GM12878 (cell line): ENCODE results near the gene IFT27. TPM values are rescaled to one million over a fixed set of nuclear protein-coding genes. Genes with fewer than 3 reads are reported as not detected.
A peak's percentile ranks its signal among the peaks of the same experiment; 100 is the strongest.

Experiments used
- CBFB ChIP-seq: IDR thresholded peaks from 2 replicates; pipeline ENCODE4 v1.6.1; 2016; ENCODE audit warnings: antibody characterized with exemption, low read depth
- CEBPB ChIP-seq, 2 experiments: fragments of 150-350 bp in 1 of 2; IDR thresholded peaks; 2 replicates each; pipeline ENCODE4 v1.6.1; 2012 to 2014; ENCODE audit warnings: low read depth in 2 of 2, low read length in 2 of 2, borderline replicate concordance in 1 of 2, inconsistent platforms in 1 of 2
- CREM ChIP-seq: IDR thresholded peaks from 2 replicates; pipeline ENCODE4 v1.6.1; 2014; ENCODE audit warnings: antibody characterized with exemption, low read depth
- E4F1 ChIP-seq: fragments of 450-650 bp; IDR thresholded peaks from 2 replicates; pipeline ENCODE4 v1.6.1; 2018; ENCODE audit warnings: borderline replicate concordance, mild to moderate bottlenecking; ENCODE audit not compliant: partially characterized antibody
- ESRRA ChIP-seq: IDR thresholded peaks from 2 replicates; pipeline ENCODE4 v1.6.1; 2012; ENCODE audit warnings: mild to moderate bottlenecking, low read length, improper control_type of control experiment
- EZH2 ChIP-seq: IDR thresholded peaks from 2 replicates; pipeline ENCODE4 v1.6.1; 2012; ENCODE audit warnings: low read depth, mild to moderate bottlenecking, control low read depth, inconsistent platforms, low read length, borderline replicate concordance; ENCODE audit not compliant: control insufficient read depth
- FOS ChIP-seq: IDR thresholded peaks from 3 replicates; pipeline ENCODE4 v1.6.1; 2011; ENCODE audit warnings: borderline replicate concordance; ENCODE audit not compliant: insufficient read length; ENCODE audit errors: extremely low read depth
- KAT2A ChIP-seq: conservative IDR thresholded peaks from 2 replicates; pipeline ENCODE4 v1.6.1; 2011; ENCODE audit warnings: low read depth, low read length; ENCODE audit not compliant: control insufficient read depth
- NFYA ChIP-seq: IDR thresholded peaks from 2 replicates; pipeline ENCODE4 v1.6.1; 2011; ENCODE audit warnings: low read depth, mild to moderate bottlenecking, low read length, improper control_type of control experiment, borderline replicate concordance
- NR2C2 ChIP-seq: IDR thresholded peaks from 2 replicates; pipeline ENCODE4 v1.6.1; 2011; ENCODE audit warnings: borderline replicate concordance, low read depth; ENCODE audit not compliant: control insufficient read depth, insufficient read length
- RB1 ChIP-seq: fragments of 450-650 bp; formaldehyde crosslinking; IDR thresholded peaks from 2 replicates; pipeline ENCODE4 v1.6.1; 2017; ENCODE audit warnings: mild to moderate bottlenecking, borderline replicate concordance
- RELA ChIP-seq: fragments of 450-650 bp; IDR thresholded peaks from 2 replicates; pipeline ENCODE4 v1.8.0; 2014; ENCODE audit warnings: borderline replicate concordance; ENCODE audit not compliant: partially characterized antibody
- REST ChIP-seq: IDR thresholded peaks from 2 replicates; pipeline ENCODE4 v1.6.1; 2012; ENCODE audit warnings: mild to moderate bottlenecking, low read depth, low read length
- RFX5 ChIP-seq: IDR thresholded peaks from 2 replicates; pipeline ENCODE4 v1.6.1; 2011; ENCODE audit warnings: low read depth, low read length, improper control_type of control experiment
- SRF ChIP-seq, 2 experiments: IDR thresholded peaks; 2 replicates each; pipeline ENCODE4 v1.6.1; 2011; ENCODE audit warnings: low read depth in 2 of 2, low read length in 2 of 2, mild to moderate bottlenecking in 1 of 2, moderate library complexity in 1 of 2
- SUZ12 ChIP-seq: fragments of 200-600 bp; sonication (generic); IDR thresholded peaks from one replicate; pipeline ENCODE4 v1.6.1; 2018; ENCODE audit warnings: antibody characterized with exemption, mild to moderate bottlenecking; ENCODE audit not compliant: unreplicated experiment
- USF2 ChIP-seq: IDR thresholded peaks from 2 replicates; pipeline ENCODE4 v1.6.1; 2011; ENCODE audit warnings: low read depth, low read length, improper control_type of control experiment, borderline replicate concordance
- ZBTB33 ChIP-seq: fragments of 450-650 bp; IDR thresholded peaks from 2 replicates; pipeline ENCODE4 v1.6.1; 2017; ENCODE audit warnings: mild to moderate bottlenecking
- ZNF622 ChIP-seq: fragments of 450-650 bp; IDR thresholded peaks from 2 replicates; pipeline ENCODE4 v1.6.1; 2017; ENCODE audit warnings: mild to moderate bottlenecking, inconsistent platforms
- ZSCAN29 ChIP-seq: fragments of 450-650 bp; IDR thresholded peaks from 2 replicates; pipeline ENCODE4 v1.6.1; 2017; ENCODE audit warnings: mild to moderate bottlenecking, moderate library complexity
- polyA plus RNA-seq, 11 experiments: library from polyadenylated mRNA; depleted of rRNA in 4 of 11; unstranded in 6 of 11; stranded (reverse) in 5 of 11; fragments of >200 nt; fragmentation: Nextera tagmentation in 4 of 11; fragmentation: Illumina TruSeq in 1 of 11; extraction: Ambion mirVana in 4 of 11; extraction: Trizol in 1 of 11; gene quantifications; 1 replicate in 1 of 11; 2 replicates in 10 of 11; pipeline versions ENCODE4 v1.2.1 to v1.2.3, GENCODE V29; 2011 to 2016; ENCODE audit warnings: inconsistent platforms in 2 of 11, missing spikeins in 2 of 11, low read depth in 1 of 11
- total RNA-seq, 4 experiments: library from RNA; depleted of rRNA in 3 of 4; stranded (reverse); fragments of >200 nt in 3 of 4; fragmentation: Illumina TruSeq in 1 of 4; extraction: Trizol in 1 of 4; gene quantifications; 2 replicates each; pipeline versions ENCODE4 v1.2.1 to v1.2.3, GENCODE V29; 2013 to 2021

IFT27 gene
- total and polyA plus RNA-seq, 10 of the 15 experiments (the other 5 are each of a cell fraction or from before 2014, with no cell fraction given): 2.7 to 32.5 (median 10.2) TPM

GRCh38 chr22:36775964-36776669 lies at the start of gene IFT27 (continued):
- no peak for TF ChIP-seq SRF (IDR thresholded peaks at IDR 0.05; ENCODE audit: low read depth in 2 of 2, low read length in 2 of 2)
- peak; percentile 78 for TF ChIP-seq NFYA
- TF ChIP-seq ZBTB33: no peak
- TF ChIP-seq RELA: no peak
- TF ChIP-seq RFX5: 0 out of 2 replicates have a peak, but pooled peaks have one; percentile 51
- TF ChIP-seq ZSCAN29: no peak
- TF ChIP-seq CBFB: no peak
- TF ChIP-seq CEBPB (IDR thresholded peaks at IDR 0.05; ENCODE audit: borderline replicate concordance in 1 of 2, low read depth in 2 of 2, low read length in 2 of 2): no peak
- TF ChIP-seq FOS: peak; percentile 98
- peak; percentile 91 for TF ChIP-seq CREM
- TF ChIP-seq NR2C2: no peak
- no peak for TF ChIP-seq ESRRA
- TF ChIP-seq USF2: no peak; the same call in 1 of the 2 replicates
- TF ChIP-seq RB1: no peak
- no peak for TF ChIP-seq SUZ12
- no peak for TF ChIP-seq REST
- TF ChIP-seq KAT2A: no peak
- TF ChIP-seq ZNF622: no peak
- TF ChIP-seq E4F1: no peak
- no peak for TF ChIP-seq EZH2
